ENCODE results near the gene HDAC9. TPM values are rescaled to one million over a fixed set of nuclear protein-coding genes. Genes with fewer than 3 reads are reported as not detected.

The HDAC9 gene
- total and polyA plus RNA-seq, 2 of the 13 experiments (the other 11 are each of a cell fraction or from before 2014, with no cell fraction given): 0.05 to 0.07 TPM

- 63% methylated on average over 5 of the region's 5 CpGs for WGBS (ENCODE audit: low lambda C conversion rate)
- no peak for DNase-seq (ENCODE audit: low spot score)
- Histone ChIP-seq H3K9ac (ENCODE audit: insufficient read depth, low read depth, low read length) (no peak overlapping the region), H3K27me3 (ENCODE audit: control insufficient read depth in 1 of 2, insufficient read depth in 2 of 2, low read length in 2 of 2) (no peaks in the 10 kb centered on the region), H3K79me2 (ENCODE audit: insufficient read depth, low read length) (no peaks in the 10 kb centered on the region), H3K36me3 (replicated peaks in 1 of 2; ENCODE audit: control insufficient read depth in 1 of 2, insufficient read depth in 2 of 2, low read length in 2 of 2) (no peaks in the 10 kb centered on the region), H4K20me1 (ENCODE audit: insufficient read depth, low read length) (no peaks in the 10 kb centered on the region), H3K4me1 (ENCODE audit: insufficient read depth, low read length) (no peaks in the 10 kb centered on the region), H3K27ac (ENCODE audit: extremely low read length, insufficient read depth, low read length) (no peak overlapping the region), H3K4me3 (replicated peaks in 1 of 3; ENCODE audit: insufficient read depth in 1 of 3, low read depth in 2 of 3, low read length in 3 of 3) (no peak overlapping the region), H3K4me2 (ENCODE audit: low read depth, low read length) (no peak overlapping the region), H3K9me3 (ENCODE audit: low read length) (no peaks in the 10 kb centered on the region), H2AFZ (ENCODE audit: low read length) (no peak overlapping the region)
- no TSS peak for BruUV-seq (replicated peaks)
- in situ Hi-C loops (cut with HindIII; ENCODE audit: extremely low pct_ligation_motif_present, low pct_unique_long_range_greater_than_20kb) (no loop called here), intact Hi-C loops (cut with micrococcal nuclease; ENCODE audit: unreplicated experiment) (no loop called here)
- TF ChIP-seq NFRKB (IDR thresholded peaks at IDR 0.05): no peak
- TF ChIP-seq U2AF2 (IDR thresholded peaks at IDR 0.05; ENCODE audit: low read depth, low read length): no peak
- CTCF ChIA-PET (ENCODE audit: low intra/inter-chr PET ratio, low total read pairs): no interaction called here
- no peak for FAIRE-seq
- ATAC-seq: no peak
- POLR2A ChIA-PET: no interaction called here
Measured at GRCh38 chr7:18564779-18565178, 69.2 kb downstream of the HDAC9 start.

DNA sequence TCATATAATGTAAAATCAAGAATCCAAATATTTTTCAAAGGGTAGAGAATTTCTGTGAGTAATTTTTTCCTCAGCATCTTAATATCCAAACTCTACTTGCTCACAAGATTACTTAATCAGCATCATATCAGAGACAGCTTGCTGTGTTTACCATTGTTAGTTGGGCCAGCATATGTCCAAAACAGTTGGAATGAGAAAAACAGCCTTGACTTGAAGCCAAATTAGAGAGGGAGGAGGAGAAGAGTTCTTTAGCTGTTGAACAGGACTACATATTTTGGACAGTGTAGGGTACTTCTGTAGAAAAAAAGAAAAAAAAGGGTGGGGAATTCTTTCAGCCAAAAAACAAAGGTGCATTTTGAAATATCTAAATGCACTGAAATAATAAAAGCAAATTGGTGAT lies 69.8 kb downstream of the HDAC9 start:
- Histone ChIP-seq H3K27me3 (ENCODE audit: control insufficient read depth in 1 of 2, insufficient read depth in 2 of 2, low read length in 2 of 2) (no peaks in the 10 kb centered on the region), H3K9me3 (ENCODE audit: low read length) (no peaks in the 10 kb centered on the region), H2AFZ (ENCODE audit: low read length) (no peak overlapping the region), H3K27ac (ENCODE audit: extremely low read length, insufficient read depth, low read length) (no peak overlapping the region), H3K4me1 (ENCODE audit: insufficient read depth, low read length) (no peaks in the 10 kb centered on the region), H3K79me2 (ENCODE audit: insufficient read depth, low read length) (no peaks in the 10 kb centered on the region), H3K4me2 (ENCODE audit: low read depth, low read length) (no peak overlapping the region), H3K9ac (ENCODE audit: insufficient read depth, low read depth, low read length) (no peak overlapping the region), H3K36me3 (replicated peaks in 1 of 2; ENCODE audit: control insufficient read depth in 1 of 2, insufficient read depth in 2 of 2, low read length in 2 of 2) (no peaks in the 10 kb centered on the region), H4K20me1 (ENCODE audit: insufficient read depth, low read length) (no peaks in the 10 kb centered on the region), H3K4me3 (replicated peaks in 1 of 3; ENCODE audit: insufficient read depth in 1 of 3, low read depth in 2 of 3, low read length in 3 of 3) (no peak overlapping the region)
- BruUV-seq (replicated peaks): no TSS peak
- in situ Hi-C loops (cut with HindIII; ENCODE audit: extremely low pct_ligation_motif_present, low pct_unique_long_range_greater_than_20kb) (no loop called here), intact Hi-C loops (cut with micrococcal nuclease; ENCODE audit: unreplicated experiment) (no loop called here)
- TF ChIP-seq, protein P1, sequence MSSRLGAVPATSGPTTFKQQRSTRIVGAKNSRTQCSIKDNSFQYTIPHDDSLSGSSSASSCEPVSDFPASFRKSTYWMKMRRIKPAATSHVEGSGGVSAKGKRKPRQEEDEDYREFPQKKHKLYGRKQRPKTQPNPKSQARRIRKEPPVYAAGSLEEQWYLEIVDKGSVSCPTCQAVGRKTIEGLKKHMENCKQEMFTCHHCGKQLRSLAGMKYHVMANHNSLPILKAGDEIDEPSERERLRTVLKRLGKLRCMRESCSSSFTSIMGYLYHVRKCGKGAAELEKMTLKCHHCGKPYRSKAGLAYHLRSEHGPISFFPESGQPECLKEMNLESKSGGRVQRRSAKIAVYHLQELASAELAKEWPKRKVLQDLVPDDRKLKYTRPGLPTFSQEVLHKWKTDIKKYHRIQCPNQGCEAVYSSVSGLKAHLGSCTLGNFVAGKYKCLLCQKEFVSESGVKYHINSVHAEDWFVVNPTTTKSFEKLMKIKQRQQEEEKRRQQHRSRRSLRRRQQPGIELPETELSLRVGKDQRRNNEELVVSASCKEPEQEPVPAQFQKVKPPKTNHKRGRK (CRISPR knock-in tag; IDR thresholded peaks at IDR 0.05): no peak
- no peak for TF ChIP-seq ZNF232 (CRISPR knock-in tag; IDR thresholded peaks at IDR 0.05; ENCODE audit: borderline replicate concordance)
- no peak for DNase-seq (ENCODE audit: low spot score)
- FAIRE-seq: no peak
- ChIA-PET CTCF (ENCODE audit: low intra/inter-chr PET ratio, low total read pairs) (no interaction called here), POLR2A (no interaction called here)
- no peak for ATAC-seq
